Epithelial cell of esophagus (primary cell): ENCODE results near the gene PCSK6.

ENCODE experiments used
- DNase-seq: peaks from one replicate; pipeline ENCODE4 v3.0.0; 2010; ENCODE audit warnings: low read depth
- H3K4me3 ChIP-seq: 2 replicates; pipeline ENCODE4 v1.5.1; 2011; ENCODE audit warnings: mild to moderate bottlenecking, low read length, control low read depth
- CTCF ChIP-seq: IDR thresholded peaks from 2 replicates; pipeline ENCODE4 v1.5.1; 2011; ENCODE audit warnings: low read depth, mild to moderate bottlenecking, low read length, control low read depth, inconsistent platforms; ENCODE audit not compliant: insufficient read depth; ENCODE audit errors: missing control alignments

PCSK6 gene

GRCh38 chr15:101371081-101371480, 118.4 kb downstream of the PCSK6 start:
- DNase-seq = no peak
- no peak overlapping the region for H3K4me3 ChIP-seq
- TF ChIP-seq CTCF = no peak

- DNase-seq = no peak
- H3K4me3 ChIP-seq = no peak overlapping the region
- no peak for TF ChIP-seq CTCF
These were observed 119.0 kb downstream of the PCSK6 start for GRCh38 chr15:101370330-101371024.

GRCh38 chr15:101369676-101370075, 119.8 kb downstream of the PCSK6 start:
- TF ChIP-seq CTCF = no peak
- no peak for DNase-seq
- no peak overlapping the region for H3K4me3 ChIP-seq

GRCh38 chr15:101368861-101369642, 120.5 kb downstream of the PCSK6 start:
- no peak overlapping the region for H3K4me3 ChIP-seq
- TF ChIP-seq CTCF = no peak
- DNase-seq = no peak

- DNase-seq = no peak
- no peak for TF ChIP-seq CTCF
- H3K4me3 ChIP-seq = no peak overlapping the region
These were observed 121.3 kb downstream of the PCSK6 start for GRCh38 chr15:101368086-101368780.

GRCh38 chr15:101366853-101367252, 122.7 kb downstream of the PCSK6 start:
- no peak for DNase-seq
- no peak for TF ChIP-seq CTCF
- no peak overlapping the region for H3K4me3 ChIP-seq
